GM23338 (cell line): ENCODE data around the gene ZNF318. TPM values are rescaled to one million over a fixed set of nuclear protein-coding genes. Genes with fewer than 3 reads are reported as not detected.

Experiments used
- ATAC-seq: fragments of 200-7000 bp; cut with Tn5 transposase; 3 replicates; pipeline ENCODE4 v1.9.1; 2020
- DNase-seq: peaks from one replicate; pipeline ENCODE4 v3.0.0-alpha.2; 2015; ENCODE audit warnings: low spot score
- H2AFZ ChIP-seq: fragments of 200-600 bp; sonication (generic); 2 replicates; pipeline ENCODE4 v1.8.0; 2016; ENCODE audit warnings: antibody characterized with exemption, mild to moderate bottlenecking, moderate library complexity
- H3F3A ChIP-seq: fragments of 200-600 bp; sonication (generic); replicated peaks from 2 replicates; pipeline ENCODE4 v1.8.0; 2017; ENCODE audit warnings: antibody characterized with exemption, mixed run types, low read depth
- H3K27ac ChIP-seq: fragments of 200-600 bp; sonication (generic); 2 replicates; pipeline ENCODE4 v1.6.1; 2016; ENCODE audit warnings: low read depth
- H3K27me3 ChIP-seq: fragments of 200-600 bp; sonication (generic); 2 replicates; pipeline ENCODE4 v1.8.0; 2016; ENCODE audit warnings: mild to moderate bottlenecking, mixed run types, moderate library complexity; ENCODE audit not compliant: insufficient read depth
- H3K36me3 ChIP-seq: fragments of 200-600 bp; sonication (generic); 2 replicates; pipeline ENCODE4 v1.8.0; 2016; ENCODE audit warnings: mild to moderate bottlenecking; ENCODE audit not compliant: insufficient read depth
- H3K4me1 ChIP-seq: fragments of 200-600 bp; sonication (generic); 2 replicates; pipeline ENCODE4 v1.8.0; 2016; ENCODE audit warnings: mild to moderate bottlenecking, moderate library complexity; ENCODE audit not compliant: insufficient read depth
- H3K4me2 ChIP-seq: fragments of 200-600 bp; sonication (generic); 2 replicates; pipeline ENCODE4 v1.7.1; 2017; ENCODE audit warnings: mixed run types
- H3K4me3 ChIP-seq: fragments of 200-600 bp; sonication (generic); 2 replicates; pipeline ENCODE4 v1.6.1; 2016; ENCODE audit warnings: mixed run types
- H3K79me2 ChIP-seq: fragments of 200-600 bp; sonication (generic); replicated peaks from 2 replicates; pipeline ENCODE4 v1.8.0; 2017; ENCODE audit warnings: mild to moderate bottlenecking; ENCODE audit not compliant: insufficient read depth
- H3K9me2 ChIP-seq: fragments of 200-600 bp; sonication (generic); 2 replicates; pipeline ENCODE4 v1.8.0; 2017; ENCODE audit not compliant: insufficient read depth
- H4K20me1 ChIP-seq: fragments of 200-600 bp; sonication (generic); replicated peaks from 2 replicates; pipeline ENCODE4 v1.8.0; 2017; ENCODE audit warnings: mild to moderate bottlenecking; ENCODE audit not compliant: insufficient read depth
- H3K27ac Mint-ChIP-seq: 2 replicates; pipeline ENCODE4 v1.8.0; 2020; ENCODE audit warnings: inconsistent platforms, mild to moderate bottlenecking, moderate library complexity, mixed read lengths
- H3K27me3 Mint-ChIP-seq: 3 replicates; pipeline ENCODE4 v1.8.0; 2022; ENCODE audit warnings: low read depth, mild to moderate bottlenecking, moderate library complexity, mixed read lengths, inconsistent platforms; ENCODE audit not compliant: insufficient read depth, poor library complexity
- H3K36me3 Mint-ChIP-seq: 3 replicates; pipeline ENCODE4 v1.8.0; 2021; ENCODE audit warnings: low read depth, mild to moderate bottlenecking, inconsistent platforms, moderate library complexity, mixed read lengths
- H3K4me1 Mint-ChIP-seq: 3 replicates; pipeline ENCODE4 v1.8.0; 2020; ENCODE audit warnings: mild to moderate bottlenecking, inconsistent platforms, mixed read lengths
- H3K4me3 Mint-ChIP-seq: 3 replicates; pipeline ENCODE4 v1.8.0; 2021; ENCODE audit warnings: moderate library complexity, mild to moderate bottlenecking, inconsistent platforms, mixed read lengths
- H3K9me3 Mint-ChIP-seq: 3 replicates; pipeline ENCODE4 v1.8.0; 2020; ENCODE audit warnings: moderate library complexity, mild to moderate bottlenecking, inconsistent platforms, mixed read lengths
- EZH2 ChIP-seq: fragments of 200-600 bp; sonication (generic); IDR thresholded peaks from one replicate; pipeline ENCODE4 v1.8.0; 2017; ENCODE audit warnings: antibody characterized with exemption, mild to moderate bottlenecking, low read depth; ENCODE audit not compliant: unreplicated experiment
- JUNB ChIP-seq: IDR thresholded peaks from one replicate; pipeline ENCODE4 v1.6.1; 2016; ENCODE audit warnings: antibody characterized with exemption; ENCODE audit not compliant: unreplicated experiment
- POLR2AphosphoS5 ChIP-seq: IDR thresholded peaks from 2 replicates; pipeline ENCODE4 v1.6.1; 2016; ENCODE audit warnings: antibody characterized with exemption, low read depth
- ZNF114 ChIP-seq: fragments of 250-450 bp; sonication (Bioruptor Pico); IDR thresholded peaks from 2 replicates; pipeline ENCODE4 v1.5.0; 2020; ENCODE audit warnings: mild to moderate bottlenecking, moderate library complexity
- polyA plus RNA-seq: library from polyadenylated mRNA; unstranded; fragments of >200 nt; fragmentation: Nextera tagmentation; extraction: Ambion mirVana; gene quantifications from 2 replicates; pipeline ENCODE4 v1.2.1, GENCODE V29; 2016
- total RNA-seq: library from RNA; depleted of rRNA; stranded (reverse); fragments of >200 nt; shearing (Covaris generic); gene quantifications from 2 replicates; pipeline ENCODE4 v1.2.3, GENCODE V29; 2014
- TF ChIP-seq, protein P1 (sequence below): fragments of 250-450 bp; sonication (Bioruptor Pico); IDR thresholded peaks from 2 replicates; pipeline ENCODE4 v1.5.0; 2020; ENCODE audit warnings: mild to moderate bottlenecking, moderate library complexity

The ZNF318 gene
- total and polyA plus RNA-seq, 2 experiments from 2014 or later, result 8.7 to 19.5 TPM

GRCh38 chr6:43299338-43300293, 69.8 kb downstream of the ZNF318 start (continued):
- TF ChIP-seq, protein P1, sequence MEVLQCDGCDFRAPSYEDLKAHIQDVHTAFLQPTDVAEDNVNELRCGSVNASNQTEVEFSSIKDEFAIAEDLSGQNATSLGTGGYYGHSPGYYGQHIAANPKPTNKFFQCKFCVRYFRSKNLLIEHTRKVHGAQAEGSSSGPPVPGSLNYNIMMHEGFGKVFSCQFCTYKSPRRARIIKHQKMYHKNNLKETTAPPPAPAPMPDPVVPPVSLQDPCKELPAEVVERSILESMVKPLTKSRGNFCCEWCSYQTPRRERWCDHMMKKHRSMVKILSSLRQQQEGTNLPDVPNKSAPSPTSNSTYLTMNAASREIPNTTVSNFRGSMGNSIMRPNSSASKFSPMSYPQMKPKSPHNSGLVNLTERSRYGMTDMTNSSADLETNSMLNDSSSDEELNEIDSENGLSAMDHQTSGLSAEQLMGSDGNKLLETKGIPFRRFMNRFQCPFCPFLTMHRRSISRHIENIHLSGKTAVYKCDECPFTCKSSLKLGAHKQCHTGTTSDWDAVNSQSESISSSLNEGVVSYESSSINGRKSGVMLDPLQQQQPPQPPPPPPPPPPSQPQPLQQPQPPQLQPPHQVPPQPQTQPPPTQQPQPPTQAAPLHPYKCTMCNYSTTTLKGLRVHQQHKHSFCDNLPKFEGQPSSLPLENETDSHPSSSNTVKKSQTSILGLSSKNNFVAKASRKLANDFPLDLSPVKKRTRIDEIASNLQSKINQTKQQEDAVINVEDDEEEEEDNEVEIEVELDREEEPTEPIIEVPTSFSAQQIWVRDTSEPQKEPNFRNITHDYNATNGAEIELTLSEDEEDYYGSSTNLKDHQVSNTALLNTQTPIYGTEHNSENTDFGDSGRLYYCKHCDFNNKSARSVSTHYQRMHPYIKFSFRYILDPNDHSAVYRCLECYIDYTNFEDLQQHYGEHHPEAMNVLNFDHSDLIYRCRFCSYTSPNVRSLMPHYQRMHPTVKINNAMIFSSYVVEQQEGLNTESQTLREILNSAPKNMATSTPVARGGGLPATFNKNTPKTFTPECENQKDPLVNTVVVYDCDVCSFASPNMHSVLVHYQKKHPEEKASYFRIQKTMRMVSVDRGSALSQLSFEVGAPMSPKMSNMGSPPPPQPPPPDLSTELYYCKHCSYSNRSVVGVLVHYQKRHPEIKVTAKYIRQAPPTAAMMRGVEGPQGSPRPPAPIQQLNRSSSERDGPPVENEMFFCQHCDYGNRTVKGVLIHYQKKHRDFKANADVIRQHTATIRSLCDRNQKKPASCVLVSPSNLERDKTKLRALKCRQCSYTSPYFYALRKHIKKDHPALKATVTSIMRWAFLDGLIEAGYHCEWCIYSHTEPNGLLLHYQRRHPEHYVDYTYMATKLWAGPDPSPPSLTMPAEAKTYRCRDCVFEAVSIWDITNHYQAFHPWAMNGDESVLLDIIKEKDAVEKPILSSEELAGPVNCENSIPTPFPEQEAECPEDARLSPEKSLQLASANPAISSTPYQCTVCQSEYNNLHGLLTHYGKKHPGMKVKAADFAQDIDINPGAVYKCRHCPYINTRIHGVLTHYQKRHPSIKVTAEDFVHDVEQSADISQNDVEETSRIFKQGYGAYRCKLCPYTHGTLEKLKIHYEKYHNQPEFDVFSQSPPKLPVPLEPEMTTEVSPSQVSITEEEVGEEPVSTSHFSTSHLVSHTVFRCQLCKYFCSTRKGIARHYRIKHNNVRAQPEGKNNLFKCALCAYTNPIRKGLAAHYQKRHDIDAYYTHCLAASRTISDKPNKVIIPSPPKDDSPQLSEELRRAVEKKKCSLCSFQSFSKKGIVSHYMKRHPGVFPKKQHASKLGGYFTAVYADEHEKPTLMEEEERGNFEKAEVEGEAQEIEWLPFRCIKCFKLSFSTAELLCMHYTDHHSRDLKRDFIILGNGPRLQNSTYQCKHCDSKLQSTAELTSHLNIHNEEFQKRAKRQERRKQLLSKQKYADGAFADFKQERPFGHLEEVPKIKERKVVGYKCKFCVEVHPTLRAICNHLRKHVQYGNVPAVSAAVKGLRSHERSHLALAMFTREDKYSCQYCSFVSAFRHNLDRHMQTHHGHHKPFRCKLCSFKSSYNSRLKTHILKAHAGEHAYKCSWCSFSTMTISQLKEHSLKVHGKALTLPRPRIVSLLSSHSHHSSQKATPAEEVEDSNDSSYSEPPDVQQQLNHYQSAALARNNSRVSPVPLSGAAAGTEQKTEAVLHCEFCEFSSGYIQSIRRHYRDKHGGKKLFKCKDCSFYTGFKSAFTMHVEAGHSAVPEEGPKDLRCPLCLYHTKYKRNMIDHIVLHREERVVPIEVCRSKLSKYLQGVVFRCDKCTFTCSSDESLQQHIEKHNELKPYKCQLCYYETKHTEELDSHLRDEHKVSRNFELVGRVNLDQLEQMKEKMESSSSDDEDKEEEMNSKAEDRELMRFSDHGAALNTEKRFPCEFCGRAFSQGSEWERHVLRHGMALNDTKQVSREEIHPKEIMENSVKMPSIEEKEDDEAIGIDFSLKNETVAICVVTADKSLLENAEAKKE (CRISPR knock-in tag), result no peak

DNA sequence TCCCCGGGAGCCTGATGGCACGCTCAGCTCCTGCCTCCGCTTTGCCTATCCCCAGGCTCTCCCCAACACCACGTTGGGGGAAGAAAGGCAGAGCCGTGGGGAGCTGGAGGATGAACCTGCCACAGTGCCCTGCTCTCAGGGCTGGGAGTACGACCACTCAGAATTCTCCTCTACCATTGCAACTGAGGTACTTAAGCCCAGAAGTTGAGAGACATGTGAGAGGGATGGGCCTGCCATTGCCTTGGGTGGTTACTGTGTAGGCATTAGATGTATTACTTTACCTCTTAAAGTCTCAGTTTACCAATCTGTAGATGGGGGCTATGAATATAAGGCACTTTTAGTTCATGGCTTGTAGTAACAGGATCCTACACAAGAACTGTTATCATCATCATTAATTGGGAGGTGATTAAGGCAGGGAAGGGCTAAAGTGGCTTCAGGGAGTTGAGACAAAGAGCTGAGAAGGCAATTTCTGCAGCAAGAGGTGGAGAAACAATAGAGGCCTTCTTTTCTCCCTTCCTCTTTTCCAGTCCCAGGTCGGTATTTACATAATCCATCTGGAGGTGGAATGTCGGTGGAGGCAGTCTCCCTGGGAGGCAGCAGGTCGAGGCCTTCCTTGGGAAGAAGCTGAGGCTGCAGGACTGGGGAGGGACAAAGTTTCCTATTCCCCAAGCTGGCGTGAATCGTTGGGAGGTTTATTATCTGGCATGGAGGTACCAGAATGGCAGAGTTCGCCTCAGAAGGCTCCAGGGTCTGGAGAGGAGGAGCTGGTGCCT, 70.7 kb downstream of the ZNF318 start:
- Histone ChIP-seq H3K4me2 (no peak overlapping the region), H3K79me2 (no peaks in the 10 kb centered on the region), H4K20me1 (no peaks in the 10 kb centered on the region), H3K4me3 (no peak overlapping the region), H3K9me2 (peaks cover 4% of the 10 kb centered on the region; the same call in 1 of the 2 replicates), H3K27me3 (no peaks in the 10 kb centered on the region), H3K36me3 (no peaks in the 10 kb centered on the region), H3K27ac (no peak overlapping the region), H2AFZ (no peak overlapping the region), H3F3A (no peaks in the 10 kb centered on the region), H3K4me1 (no peaks in the 10 kb centered on the region)
- peaks cover 8% of the 10 kb centered on the region for H3K27me3 Mint-ChIP-seq
- no peaks in the 10 kb centered on the region for H3K36me3 Mint-ChIP-seq
- DNase-seq, result no peak
- H3K4me3 Mint-ChIP-seq, result no peak overlapping the region
- peaks cover 4% of the 10 kb centered on the region; the same call in 2 of the 3 replicates for H3K4me1 Mint-ChIP-seq
- H3K9me3 Mint-ChIP-seq, result no peaks in the 10 kb centered on the region
- ATAC-seq, result no peak
- no peak overlapping the region for H3K27ac Mint-ChIP-seq
- TF ChIP-seq, protein P1 (CRISPR knock-in tag), result no peak
- TF ChIP-seq JUNB, result no peak
- no peak for TF ChIP-seq ZNF114 (CRISPR knock-in tag)
- TF ChIP-seq POLR2AphosphoS5, result no peak
- TF ChIP-seq EZH2, result no peak
